Esophagus squamous epithelium (tissue), 5 donors: ENCODE measurements around the gene SYT8. TPM values are rescaled to one million over a fixed set of nuclear protein-coding genes. Genes with fewer than 3 reads are reported as not detected.

Experiments used
- DNase-seq: peaks from one replicate; lab custom pipeline; 2025; lab: John Stamatoyannopoulos, UW
- H3K27ac ChIP-seq, 4 donors: fragments of 200-600 bp; sonication (generic); one replicate each; pipeline ENCODE4 v1.5.1; 2016 to 2019; ENCODE audit warnings: mild to moderate bottlenecking in 1 of 4
- H3K27me3 ChIP-seq, 4 donors: fragments of 200-600 bp; sonication (generic); 1 replicate in 3 of 4; 2 replicates in 1 of 4; pipeline versions ENCODE4 v1.5.1 to v1.6.0; 2017 to 2021; ENCODE audit warnings: antibody characterized with exemption in 1 of 4
- H3K36me3 ChIP-seq, 3 donors: fragments of 200-600 bp; sonication (generic); one replicate each; pipeline ENCODE4 v1.5.1; 2016 to 2019
- H3K4me1 ChIP-seq, 3 donors: fragments of 200-600 bp; sonication (generic); one replicate each; pipeline ENCODE4 v1.5.1; 2017 to 2019
- H3K4me3 ChIP-seq, 4 donors: fragments of 200-600 bp; sonication (generic); 1 replicate in 3 of 4; 2 replicates in 1 of 4; pipeline ENCODE4 v1.5.1; 2016 to 2019; ENCODE audit warnings: mild to moderate bottlenecking in 2 of 4, moderate library complexity in 1 of 4
- H3K9me3 ChIP-seq, 3 donors: fragments of 200-600 bp; sonication (generic); one replicate each; pipeline ENCODE4 v1.5.1; 2016 to 2019
- POLR2A ChIP-seq, 4 donors: fragments of 450-650 bp; IDR thresholded peaks; one replicate each; pipeline ENCODE4 v1.6.1; 2017; ENCODE audit warnings: antibody characterized with exemption in 4 of 4, mild to moderate bottlenecking in 4 of 4, moderate library complexity in 3 of 4
- WGBS, 2 donors: methylation state at CpG; one replicate each; pipeline ENCODE4 v1.1.5; 2018; 5-methylcytosine and 5-hydroxymethylcytosine counted together
- intact Hi-C: fragments of 100-400 bp; cut with DNase I; formaldehyde crosslinking; loops from one replicate; pipeline ENCODE4 v1.15.0; 2022
- total RNA-seq, 4 donors: library from RNA; depleted of rRNA; stranded (reverse); fragments of >200 nt; gene quantifications; one replicate each; pipeline ENCODE4 v1.1.0, GENCODE V29; 2016
- TF ChIP-seq, protein P1 (sequence below), 6 experiments: fragments of 450-650 bp in 4 of 6; fragments of 200-600 bp in 2 of 6; sonication (generic) in 2 of 6; IDR thresholded peaks; one replicate each; pipeline ENCODE4 v1.5.1; 2016 to 2019; ENCODE audit warnings: antibody characterized with exemption in 6 of 6, mild to moderate bottlenecking in 4 of 6, moderate library complexity in 4 of 6
- donor health status: DM: yes; HTN: yes; CAD: no.

SYT8 gene
- total RNA-seq, 4 donors from 2014 or later, result 28.7 to 110 (median 69.3) TPM

DNA sequence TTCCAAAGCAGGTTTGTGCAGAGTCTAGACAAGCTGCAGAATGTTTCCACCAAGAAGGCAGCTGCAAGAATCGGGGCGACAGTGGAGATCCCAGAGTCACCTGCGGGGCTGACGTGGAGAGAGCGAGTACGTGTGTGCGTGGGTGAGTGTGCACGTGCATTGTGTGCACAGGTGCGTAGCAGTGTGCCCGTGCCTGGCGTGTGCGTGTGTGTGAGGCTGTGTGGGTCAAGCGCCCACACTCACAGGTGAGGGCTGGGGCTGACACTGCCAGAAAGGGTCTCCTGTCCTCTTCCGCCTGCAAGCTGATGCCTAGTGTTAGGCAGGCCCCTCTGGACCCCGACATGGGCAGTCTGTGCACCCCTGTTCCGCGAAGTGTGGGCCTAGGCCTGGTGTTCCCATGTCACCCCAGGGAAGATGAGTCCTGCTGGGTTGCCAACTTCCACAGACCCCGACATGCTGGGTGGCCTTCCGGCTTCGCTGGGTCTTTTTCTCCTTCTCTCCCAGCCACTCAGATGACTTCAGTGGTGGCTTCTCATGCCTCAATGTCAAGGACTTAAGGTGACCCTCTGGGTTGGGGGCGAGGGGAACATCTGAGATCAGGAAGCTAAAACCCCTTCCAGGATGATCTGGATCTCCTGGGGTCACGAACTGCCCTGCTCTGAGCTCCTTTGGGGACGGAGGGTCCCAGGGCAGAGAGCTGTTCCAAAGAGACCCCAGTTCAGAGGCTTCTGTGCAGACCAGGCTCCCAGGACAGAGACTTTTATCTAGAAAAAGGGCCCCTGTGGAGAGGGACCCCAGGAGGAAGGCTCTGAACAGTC, 10.4 kb upstream of the SYT8 start:
- Histone ChIP-seq H3K9me3 (no peaks in the 10 kb centered on the region), H3K4me3 (no peak overlapping the region), H3K27ac (no peak overlapping the region), H3K36me3 (no peaks in the 10 kb centered on the region), H3K4me1 (peaks cover 0 to 91% (median 20%) of the 10 kb centered on the region in 3 donors), H3K27me3 (peaks cover 0 to 38% (median 0%) of the 10 kb centered on the region in 4 donors)
- 67 to 95% methylated on average over 14 to 17 of the region's 23 CpGs for WGBS, 2 donors
- intact Hi-C loops, result no loop called here
- TF ChIP-seq, protein P1, sequence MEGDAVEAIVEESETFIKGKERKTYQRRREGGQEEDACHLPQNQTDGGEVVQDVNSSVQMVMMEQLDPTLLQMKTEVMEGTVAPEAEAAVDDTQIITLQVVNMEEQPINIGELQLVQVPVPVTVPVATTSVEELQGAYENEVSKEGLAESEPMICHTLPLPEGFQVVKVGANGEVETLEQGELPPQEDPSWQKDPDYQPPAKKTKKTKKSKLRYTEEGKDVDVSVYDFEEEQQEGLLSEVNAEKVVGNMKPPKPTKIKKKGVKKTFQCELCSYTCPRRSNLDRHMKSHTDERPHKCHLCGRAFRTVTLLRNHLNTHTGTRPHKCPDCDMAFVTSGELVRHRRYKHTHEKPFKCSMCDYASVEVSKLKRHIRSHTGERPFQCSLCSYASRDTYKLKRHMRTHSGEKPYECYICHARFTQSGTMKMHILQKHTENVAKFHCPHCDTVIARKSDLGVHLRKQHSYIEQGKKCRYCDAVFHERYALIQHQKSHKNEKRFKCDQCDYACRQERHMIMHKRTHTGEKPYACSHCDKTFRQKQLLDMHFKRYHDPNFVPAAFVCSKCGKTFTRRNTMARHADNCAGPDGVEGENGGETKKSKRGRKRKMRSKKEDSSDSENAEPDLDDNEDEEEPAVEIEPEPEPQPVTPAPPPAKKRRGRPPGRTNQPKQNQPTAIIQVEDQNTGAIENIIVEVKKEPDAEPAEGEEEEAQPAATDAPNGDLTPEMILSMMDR (IDR thresholded peaks at IDR 0.05), result no peak
- no peak for TF ChIP-seq POLR2A (IDR thresholded peaks at IDR 0.05)
- DNase-seq, result no peak

DNA sequence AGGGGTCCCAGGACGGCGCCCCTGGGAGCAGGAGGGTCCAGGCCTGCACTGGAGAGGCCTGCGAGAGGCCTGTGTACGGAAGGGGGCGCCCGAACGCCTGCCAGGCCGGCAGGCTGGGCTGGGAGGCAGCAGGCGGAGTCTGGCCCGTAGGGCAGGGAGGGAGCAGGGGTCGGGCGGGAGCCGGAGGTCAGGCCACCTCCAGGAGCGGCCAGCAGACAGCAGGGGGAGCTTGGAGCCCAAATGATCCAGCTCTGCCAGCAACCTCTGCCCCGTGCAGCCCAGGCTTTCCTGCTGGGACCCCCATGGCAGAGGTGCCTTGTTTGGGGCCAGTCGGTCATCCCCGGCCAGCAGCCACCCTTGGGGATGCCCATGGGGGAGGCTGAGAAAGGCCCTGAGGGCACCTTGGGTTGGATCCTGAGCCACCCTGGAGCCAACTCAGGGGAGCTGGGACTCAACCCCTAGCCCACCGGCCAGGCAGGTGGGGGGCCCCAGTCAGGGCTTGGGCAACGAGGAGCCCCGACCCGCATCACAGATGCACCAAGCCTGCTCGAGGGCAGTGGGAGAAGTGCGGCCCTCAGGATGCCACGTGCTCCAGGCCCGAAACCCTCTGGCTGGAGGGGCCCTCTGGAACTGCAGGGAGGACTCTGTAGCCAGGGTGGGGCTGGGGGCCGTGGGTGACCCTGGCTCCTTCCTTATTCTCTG, 9.6 kb upstream of the SYT8 start:
- Histone ChIP-seq H3K27me3 (peaks cover 0 to 38% (median 0%) of the 10 kb centered on the region in 4 donors), H3K4me1 (peaks cover under 1 to 95% (median 21%) of the 10 kb centered on the region in 3 donors), H3K27ac (no peak overlapping the region), H3K4me3 (no peak overlapping the region), H3K36me3 (no peaks in the 10 kb centered on the region), H3K9me3 (no peaks in the 10 kb centered on the region)
- DNase-seq, result no peak
- intact Hi-C loops, result no loop called here
- WGBS, 2 donors, result 55 to 87% methylated on average over 9 to 15 of the region's 26 CpGs
- TF ChIP-seq, protein P1 (IDR thresholded peaks at IDR 0.05), result peak in 4 of 6 experiments; percentile 11 to 51 (median 37)
- TF ChIP-seq POLR2A (IDR thresholded peaks at IDR 0.05), result no peak

DNA sequence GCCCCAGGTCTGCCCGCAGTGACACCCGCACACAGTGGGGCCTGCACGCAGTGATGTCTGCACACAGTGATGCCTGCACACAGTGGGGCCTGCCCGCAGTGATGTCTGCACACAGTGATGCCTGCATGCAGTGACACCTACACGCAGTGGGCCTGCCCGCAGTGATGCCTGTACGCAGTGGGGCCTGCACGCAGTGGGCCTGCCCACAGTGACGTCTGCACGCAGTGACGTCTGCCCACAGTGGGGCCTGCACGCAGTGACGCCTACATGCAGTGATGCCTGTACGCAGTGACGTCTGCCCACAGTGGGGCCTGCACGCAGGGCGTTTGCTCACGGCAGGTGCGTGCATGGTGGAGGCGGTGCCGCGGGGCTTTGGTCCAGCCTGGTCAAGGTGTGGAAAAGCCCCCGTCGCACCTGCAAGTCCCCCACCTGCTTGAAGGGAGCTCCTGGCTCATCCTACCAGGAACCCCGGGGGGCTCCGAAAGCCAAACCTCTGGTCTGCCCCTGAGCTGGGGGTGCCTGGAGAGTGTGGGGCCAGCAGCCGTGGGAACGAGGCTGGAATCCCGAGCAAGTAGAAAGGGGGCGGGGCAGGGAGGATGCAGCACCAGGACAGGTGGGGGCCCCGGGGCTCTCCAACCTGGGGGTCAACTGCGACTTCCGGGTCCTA, 8.9 kb upstream of the SYT8 start:
- 55 to 80% methylated on average over 2 to 8 of the region's 33 CpGs for WGBS, 2 donors
- no peaks in the 10 kb centered on the region for H3K9me3 ChIP-seq
- TF ChIP-seq POLR2A (IDR thresholded peaks at IDR 0.05), result no peak
- TF ChIP-seq, protein P1 (IDR thresholded peaks at IDR 0.05), result no peak
- intact Hi-C loops, result no loop called here
- DNase-seq, result no peak
- peaks cover 0 to 38% (median 0%) of the 10 kb centered on the region in 4 donors for H3K27me3 ChIP-seq
- H3K4me1 ChIP-seq, result peaks cover 5 to 95% (median 19%) of the 10 kb centered on the region in 3 donors
- H3K27ac ChIP-seq, result no peak overlapping the region
- H3K36me3 ChIP-seq, result no peaks in the 10 kb centered on the region
- no peak overlapping the region for H3K4me3 ChIP-seq

DNA sequence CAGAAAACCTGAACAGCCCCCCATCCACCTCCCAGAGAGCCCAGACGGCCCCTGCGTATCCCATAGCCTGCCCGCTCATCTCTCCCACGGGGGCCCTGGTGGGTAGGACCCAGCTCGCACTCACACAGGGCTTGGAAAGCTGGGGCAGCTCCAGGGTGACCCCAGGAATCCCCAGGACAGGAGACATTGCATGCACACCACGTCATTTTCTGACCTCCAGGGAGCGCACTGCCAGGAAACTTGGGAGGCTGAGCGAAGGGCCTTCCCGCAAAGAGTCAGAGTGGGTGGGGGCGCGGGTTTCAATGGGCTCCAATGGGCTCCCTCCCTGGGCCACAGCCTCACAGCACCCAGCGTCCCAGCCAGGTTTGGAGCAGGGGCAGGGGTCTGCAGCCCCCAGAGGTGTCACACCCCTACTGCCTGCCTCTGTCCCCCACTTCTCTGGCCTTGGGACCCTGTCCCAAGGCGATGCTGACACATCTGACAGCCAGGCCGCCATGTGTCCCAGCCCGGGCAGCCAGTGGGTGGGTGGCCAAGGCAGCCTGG, 8.2 kb upstream of the SYT8 start:
- Histone ChIP-seq H3K36me3 (no peaks in the 10 kb centered on the region), H3K4me1 (peaks cover 12 to 97% (median 26%) of the 10 kb centered on the region in 3 donors), H3K27ac (peak overlapping the region in 1 of 4 donors; percentile 15), H3K9me3 (no peaks in the 10 kb centered on the region), H3K4me3 (no peak overlapping the region), H3K27me3 (peaks cover 0 to 43% (median 0%) of the 10 kb centered on the region in 4 donors)
- DNase-seq, result no peak
- intact Hi-C loops, result no loop called here
- WGBS, 2 donors, result 40 to 73% methylated on average over 1 to 6 of the region's 15 CpGs
- no peak for TF ChIP-seq POLR2A (IDR thresholded peaks at IDR 0.05)
- TF ChIP-seq, protein P1 (IDR thresholded peaks at IDR 0.05), result peak in 1 of 6 experiments; percentile 7
